ENCODE results near the gene ELMOD3.
"Not testable (repeated sequence)": the region's sequence is repeated elsewhere in the genome, so short reads cannot be mapped to it uniquely, and the experiment has no call there.

The ELMOD3 gene

DNA sequence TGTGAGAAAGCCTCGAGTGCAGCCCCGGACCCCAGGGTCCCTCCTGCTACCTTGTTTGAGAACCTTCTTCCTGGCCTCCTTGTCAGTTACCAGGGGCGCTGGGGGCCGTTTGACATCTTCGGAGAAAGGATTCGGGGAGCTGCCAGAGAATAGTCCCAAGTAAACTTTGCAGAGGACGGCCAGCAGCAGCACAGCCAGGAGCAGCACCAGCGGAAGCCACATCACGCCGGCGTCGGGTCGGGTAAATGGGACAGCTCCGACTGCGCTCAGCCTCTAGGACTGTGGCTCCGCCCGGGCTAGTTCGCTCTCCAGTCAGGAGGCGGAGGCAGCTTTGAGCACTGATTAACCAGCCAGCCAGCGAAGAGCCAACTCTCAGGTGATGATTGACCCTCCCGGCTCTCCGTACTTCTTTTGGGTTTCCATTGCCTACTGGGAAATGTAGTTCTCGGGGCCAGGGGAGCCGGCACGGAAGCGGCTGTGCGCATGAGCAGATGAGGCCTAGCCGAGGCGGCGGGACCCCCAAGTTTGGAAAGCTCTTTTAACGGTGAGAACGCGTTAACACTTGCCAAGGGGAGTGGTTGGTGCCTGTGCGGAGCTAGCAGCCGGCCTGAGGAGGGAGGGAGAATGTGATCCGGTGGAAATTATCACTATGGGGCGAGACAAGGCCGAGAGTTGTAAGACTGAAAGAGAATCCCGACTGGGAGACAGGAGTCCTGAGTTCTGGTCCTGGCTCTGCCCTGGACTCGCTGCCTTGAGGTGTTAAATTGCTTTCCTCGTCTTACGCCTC, at the start of gene ELMOD3, which contains the start of gene RETSAT:
Gene ELMOD3 (plus strand): TSS at position 484 of the 787 bp plus-strand sequence. CDS start 2,430 bp downstream, outside the sequence.
Gene RETSAT (minus strand): TSS at position 243 of the 787 bp plus-strand sequence. CDS start 21 bp downstream, at position 222.
- DNase-seq (ENCODE audit: low spot score) = peak; percentile 98

DNA sequence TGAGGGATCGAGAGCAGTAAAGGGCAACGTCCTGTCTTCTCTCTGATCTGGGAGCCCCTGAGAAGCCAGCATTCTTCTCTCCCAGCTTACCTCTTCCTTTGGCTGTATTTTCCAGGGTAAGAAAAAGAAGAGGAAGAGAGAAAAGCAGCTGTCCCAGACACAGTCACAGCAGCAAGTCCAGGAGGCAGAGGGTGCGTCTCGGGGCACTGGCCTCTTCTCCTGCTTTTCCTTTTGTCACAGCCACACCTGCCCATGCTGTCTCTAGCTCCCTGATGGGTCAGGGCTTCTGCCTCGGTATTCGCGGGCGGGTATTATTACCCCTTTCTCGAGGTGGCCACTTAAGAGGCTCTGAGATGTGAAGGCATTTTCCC, 47.1 kb upstream of the ELMOD3 start:
- no peak for DNase-seq (ENCODE audit: low spot score)

DNA sequence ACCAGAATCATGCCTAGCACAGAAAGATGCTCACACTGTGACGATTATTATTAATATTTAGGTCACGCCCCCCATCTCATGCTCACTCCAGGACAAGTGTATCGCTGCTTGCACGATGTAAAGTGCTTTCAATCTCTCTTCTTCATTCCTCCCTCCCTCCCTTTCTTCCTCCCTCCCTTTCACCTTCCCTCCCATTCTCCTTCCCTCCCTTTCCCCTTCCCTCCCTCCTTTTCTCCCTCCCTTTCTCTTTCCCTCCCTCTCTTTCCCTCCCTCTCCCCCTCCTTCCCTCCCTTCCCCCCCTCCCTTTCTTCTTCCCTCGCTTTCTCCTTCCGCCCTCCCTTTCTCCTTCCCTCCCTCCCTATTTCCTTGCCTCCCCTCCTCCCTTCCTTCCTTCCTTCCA, 46.4 kb upstream of the ELMOD3 start:
- no peak for DNase-seq (ENCODE audit: low spot score)

DNA sequence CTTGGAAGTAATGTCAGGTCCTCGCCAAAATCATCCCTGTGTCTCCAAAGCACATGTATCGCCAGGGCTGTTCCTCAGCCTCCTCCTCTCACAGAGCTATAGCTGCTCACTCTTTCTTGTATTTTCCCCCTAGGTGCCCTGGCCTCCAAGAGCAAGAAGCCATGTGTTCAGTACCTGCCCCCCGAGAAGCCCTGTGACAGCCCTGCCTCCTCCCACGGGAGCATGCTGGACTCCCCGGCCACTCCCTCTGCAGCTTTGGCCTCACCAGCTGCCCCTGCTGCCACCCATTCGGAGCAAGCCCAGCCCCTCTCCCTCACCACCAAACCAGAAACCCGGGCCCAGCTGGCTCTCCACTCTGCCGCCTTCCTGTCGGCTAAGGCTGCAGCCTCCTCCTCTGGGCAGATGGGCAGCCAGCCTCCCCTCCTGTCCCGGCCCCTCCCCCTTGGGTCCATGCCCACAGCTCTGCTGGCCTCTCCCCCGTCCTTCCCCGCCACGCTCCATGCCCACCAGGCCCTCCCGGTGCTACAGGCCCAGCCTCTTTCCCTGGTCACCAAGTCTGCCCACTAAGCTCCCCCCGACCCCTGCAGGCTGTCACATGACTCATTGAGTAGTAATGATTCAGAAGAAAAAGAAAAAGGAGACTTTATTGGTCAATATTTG, 45.5 kb upstream of the ELMOD3 start:
- DNase-seq (ENCODE audit: low spot score) = peak; percentile 76

DNA sequence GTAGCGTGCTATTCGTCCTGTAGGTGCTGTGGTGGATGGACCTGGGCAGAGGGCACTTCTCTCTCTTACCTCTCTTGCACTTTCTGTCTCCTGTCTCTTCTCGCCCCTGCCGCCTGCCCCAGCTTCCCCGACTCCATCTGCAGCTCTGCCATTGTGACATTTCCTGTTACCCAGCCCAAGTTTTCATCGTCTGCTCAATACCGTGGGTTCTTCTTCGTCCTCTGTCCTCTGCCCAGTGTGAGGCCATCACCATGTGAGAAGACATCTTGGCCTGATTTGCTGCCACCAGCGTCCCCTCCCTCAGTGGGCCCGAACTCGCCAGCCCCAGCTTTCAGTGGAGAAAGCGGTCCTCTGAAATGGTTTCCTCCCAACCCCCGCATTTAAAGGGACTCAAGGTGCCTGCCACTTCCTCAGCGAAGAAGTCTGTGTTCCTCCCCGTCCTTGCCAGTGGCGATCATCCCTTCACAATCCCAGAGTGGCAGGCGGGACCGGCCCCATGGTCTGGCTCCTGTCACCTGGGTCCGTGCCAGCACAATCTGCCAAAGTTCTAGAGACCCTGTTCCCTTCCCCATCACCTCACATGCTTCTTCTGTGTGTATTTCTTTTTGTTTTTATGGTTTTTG, 44.8 kb upstream of the ELMOD3 start:
- no peak for DNase-seq (ENCODE audit: low spot score)

DNA sequence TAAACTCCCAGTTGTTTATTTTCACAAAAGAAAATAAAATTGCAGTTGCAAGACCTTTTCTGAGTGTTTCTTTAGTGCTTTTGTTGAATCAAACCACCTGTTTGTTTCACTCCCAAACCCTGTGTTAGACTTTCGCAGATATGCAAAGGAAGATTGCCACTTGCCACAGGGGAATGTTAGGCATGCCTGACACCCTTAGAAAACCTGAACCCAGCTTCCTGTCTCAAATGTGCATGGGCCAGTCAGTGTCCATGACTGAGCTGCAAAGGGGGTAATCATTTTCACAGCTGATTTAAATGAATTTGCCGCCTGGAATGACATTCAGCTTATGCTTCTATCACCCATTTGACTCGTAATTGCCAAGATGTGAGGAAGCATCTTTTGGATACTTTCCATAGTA, 44.2 kb upstream of the ELMOD3 start:
- DNase-seq (ENCODE audit: low spot score) = no peak

DNA sequence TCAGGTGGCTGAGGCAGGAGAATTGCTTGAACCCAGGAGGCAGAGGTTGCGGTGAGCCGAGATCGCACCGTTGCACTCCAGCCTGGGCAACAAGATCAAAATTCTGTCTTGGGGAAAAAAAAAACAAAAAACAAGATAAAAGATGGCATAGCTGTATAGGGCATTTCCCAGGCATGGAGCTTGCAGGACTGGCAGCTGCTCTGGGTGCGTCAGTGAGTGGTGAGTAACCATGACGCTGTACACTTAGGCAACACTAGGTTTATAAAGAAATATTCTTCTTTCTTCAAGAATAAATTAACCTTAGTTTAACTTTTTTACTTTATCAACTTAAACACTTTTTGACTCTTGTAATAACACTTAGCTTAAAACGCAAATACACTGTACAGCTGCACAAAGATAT, 42.2 kb upstream of the ELMOD3 start:
- DNase-seq (ENCODE audit: low spot score) = no peak

DNA sequence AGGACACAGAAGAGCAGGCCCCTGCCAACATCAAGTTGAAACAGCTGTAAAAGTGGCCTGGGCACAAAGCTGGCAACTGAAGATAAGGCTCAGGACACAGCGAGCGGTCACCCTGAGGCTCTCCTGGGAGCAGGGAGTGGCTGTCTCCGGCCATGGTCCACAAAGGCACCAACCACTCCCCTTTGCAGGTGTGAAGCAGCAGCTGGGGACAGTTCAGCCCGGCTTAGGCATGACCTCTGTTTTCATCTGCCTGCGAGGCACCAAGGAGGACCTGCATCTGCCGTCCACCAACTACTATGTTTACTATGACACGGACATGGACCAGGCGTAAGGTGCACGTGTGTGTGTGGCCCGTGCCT, 39.7 kb upstream of the ELMOD3 start:
- DNase-seq (ENCODE audit: low spot score) = no peak

DNA sequence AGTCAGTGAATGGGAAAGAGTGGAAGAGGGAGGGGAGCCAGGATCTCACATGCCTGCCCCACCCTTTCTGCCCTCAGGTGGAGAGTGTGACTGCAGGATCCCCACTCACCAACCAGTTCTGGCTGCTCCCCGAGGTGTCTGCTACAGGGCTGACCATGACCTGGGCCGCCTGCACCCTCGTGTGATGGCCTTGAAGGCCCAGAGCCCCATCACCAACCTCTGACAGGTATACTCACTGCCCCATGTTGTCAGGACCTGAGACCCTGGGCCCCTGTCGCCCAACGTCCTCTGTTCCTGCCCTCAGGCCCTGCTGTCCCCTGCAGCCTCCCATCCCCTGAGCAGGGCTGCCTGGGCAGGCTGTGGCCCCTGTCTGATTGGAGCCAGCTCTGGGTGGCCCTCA, 38.6 kb upstream of the ELMOD3 start:
- DNase-seq (ENCODE audit: low spot score) = not testable (repeated sequence)

DNA sequence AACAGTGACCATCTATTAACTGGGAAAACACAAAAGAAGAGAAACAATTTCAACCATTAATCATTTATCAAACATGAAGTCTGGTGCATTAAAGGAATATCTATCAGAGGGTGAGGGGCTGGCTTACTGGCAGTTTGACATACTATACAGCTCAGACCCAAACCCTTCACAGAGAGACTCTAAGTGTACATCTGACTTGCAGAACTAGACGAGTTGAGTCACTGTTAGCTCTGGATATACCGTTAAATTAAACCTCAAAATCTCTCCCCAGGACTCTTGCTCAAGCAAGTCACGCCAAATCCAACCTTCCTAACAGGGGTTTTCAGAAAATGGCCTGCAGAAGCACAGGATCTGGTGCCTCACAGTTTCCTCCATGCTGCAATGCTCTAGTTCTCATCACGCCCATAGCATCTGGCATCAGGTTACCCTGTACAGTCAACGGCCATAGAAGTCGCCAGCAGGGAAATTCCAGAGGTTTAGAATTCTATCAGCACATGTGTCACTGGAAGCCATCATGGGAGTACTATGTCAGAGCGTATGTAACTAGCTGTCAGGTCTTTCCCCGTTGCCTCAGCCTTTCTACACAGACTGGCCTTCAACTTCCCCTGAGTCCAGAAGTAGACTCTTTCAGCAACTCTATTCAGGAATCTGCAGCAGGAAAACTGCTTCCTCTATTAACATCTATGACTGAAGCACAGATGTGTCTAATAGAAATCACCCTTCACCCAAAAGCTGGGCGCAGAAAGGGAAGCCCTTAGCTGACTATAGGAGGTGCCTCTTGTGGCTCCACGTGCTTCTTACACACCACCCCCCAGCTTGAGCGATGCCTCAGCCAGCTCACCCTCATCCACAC, 36.1 kb upstream of the ELMOD3 start:
- DNase-seq (ENCODE audit: low spot score) = no peak

DNA sequence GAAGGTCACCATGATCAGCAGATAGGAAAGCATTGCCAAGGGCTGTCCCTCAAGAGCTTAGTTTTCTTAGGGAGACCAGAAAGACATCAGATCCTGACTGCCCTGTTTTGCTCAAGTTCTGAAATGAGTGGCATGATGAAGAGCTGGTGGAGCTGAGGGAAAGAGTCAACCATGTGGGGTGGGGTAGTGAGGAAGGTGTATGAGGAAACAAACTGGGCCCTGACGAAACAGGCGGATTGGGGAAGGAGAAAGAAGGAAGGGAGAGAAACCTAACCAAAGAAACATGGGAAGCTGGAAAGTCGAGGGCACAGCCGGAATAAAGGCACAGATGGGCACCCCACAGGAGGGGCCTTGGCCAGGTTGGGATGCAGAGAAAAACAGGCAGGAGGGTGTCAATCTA, 34.8 kb upstream of the ELMOD3 start:
- DNase-seq (ENCODE audit: low spot score) = no peak

DNA sequence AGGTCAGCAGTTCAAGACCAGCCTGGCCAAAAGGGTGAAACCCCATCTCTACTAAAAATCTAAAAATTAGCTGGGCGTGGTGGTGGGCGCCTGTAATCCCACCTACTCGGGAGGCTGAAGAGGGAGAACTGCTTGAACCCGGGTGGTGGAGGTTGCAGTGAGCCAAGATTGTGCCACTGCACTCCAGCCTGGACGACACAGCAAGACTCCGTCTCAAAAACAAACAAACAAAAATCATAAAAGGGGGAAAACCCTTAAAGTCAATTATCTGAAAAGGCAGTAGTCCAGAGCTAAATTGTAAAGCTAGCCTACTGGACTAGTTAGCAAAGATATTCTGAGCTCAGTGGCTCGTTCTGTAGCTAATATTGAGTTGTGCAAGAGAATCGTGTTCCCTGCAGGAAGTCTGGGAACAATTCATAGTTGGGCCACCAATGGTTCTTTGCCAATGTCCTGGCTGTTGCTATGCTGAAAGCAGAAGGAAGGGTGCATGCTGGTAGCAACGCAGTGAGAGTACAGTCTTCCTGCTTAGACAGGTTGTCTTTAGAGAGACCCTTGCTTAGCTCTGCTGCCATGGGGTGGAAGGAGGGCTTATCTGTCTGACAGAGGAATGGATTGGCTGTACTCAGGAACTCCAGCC, 31.1 kb upstream of the ELMOD3 start:
- no peak for DNase-seq (ENCODE audit: low spot score)

DNA sequence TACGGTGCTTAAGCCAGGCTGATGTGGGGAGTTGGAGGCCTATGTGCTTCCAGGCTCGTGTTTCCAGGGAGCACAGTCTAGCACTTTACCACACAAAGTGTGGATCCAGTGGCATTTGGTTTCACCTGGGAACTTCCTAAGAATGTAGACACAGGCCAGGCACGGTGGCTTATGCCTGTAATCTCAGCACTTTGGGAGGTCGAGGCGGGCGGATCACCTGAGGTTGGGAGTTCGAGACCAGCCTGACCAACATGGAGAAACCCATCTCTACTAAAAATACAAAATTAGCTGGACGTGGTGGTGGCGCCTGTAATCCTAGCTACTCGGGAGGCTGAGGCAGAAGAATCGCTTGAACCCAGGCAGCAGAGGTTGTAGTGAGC, 30.6 kb upstream of the ELMOD3 start:
- not testable (repeated sequence) for DNase-seq (ENCODE audit: low spot score)

DNA sequence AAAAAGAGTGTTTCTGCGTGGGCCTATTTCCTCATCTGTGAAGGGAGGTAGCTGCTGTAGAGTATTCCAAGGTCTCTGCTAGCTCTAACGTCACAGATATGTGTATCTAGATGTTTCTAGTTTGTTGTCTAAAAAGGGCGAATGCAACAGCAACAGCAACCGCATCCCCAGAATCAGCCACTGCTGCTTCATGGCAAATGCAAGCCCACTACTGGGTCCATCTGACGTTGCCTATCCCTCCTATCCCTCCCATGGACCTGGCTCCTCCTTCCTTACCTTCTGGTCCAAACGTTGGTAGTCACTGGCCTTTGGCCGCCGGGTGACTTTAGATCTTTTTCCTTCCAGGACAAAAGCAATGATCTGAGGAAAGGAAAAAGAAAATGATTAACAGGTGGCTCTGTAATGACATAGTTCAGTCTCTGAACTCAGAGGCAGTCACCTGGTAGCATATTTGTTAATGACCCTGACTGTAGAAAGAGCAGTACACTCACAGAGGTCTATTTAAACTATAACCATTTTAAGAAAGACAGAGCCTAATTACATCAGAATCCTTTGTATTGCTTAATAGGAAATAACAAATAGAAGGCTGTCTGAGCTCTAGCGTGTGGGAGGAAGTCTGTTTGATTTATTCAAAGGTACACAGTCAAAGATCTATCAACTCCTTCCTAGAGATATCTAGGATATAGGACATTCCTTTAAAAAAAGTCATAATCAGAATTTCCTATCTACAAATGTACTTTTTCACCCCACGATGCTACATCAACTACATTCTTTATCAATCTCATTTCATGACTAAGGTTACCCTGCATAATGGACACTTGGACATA, 29.7 kb upstream of the ELMOD3 start:
- DNase-seq (ENCODE audit: low spot score) = no peak

DNA sequence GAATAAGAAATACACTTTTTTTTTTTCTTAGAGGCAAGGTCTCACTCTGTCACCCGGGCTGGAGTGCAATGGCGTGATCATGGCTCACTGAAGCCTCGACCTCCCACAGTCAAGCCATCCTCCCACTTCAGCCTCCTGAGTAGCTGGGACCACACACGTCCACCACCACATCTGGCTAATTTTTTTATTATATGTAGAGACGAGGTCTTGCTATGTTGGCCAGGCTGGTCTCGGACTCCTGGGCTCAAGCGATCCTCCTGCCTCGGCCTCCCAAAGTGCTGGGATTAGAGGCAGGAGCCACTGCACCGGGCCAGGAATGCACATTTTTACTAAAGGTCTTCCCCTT, 29.1 kb upstream of the ELMOD3 start:
- DNase-seq (ENCODE audit: low spot score) = no peak

DNA sequence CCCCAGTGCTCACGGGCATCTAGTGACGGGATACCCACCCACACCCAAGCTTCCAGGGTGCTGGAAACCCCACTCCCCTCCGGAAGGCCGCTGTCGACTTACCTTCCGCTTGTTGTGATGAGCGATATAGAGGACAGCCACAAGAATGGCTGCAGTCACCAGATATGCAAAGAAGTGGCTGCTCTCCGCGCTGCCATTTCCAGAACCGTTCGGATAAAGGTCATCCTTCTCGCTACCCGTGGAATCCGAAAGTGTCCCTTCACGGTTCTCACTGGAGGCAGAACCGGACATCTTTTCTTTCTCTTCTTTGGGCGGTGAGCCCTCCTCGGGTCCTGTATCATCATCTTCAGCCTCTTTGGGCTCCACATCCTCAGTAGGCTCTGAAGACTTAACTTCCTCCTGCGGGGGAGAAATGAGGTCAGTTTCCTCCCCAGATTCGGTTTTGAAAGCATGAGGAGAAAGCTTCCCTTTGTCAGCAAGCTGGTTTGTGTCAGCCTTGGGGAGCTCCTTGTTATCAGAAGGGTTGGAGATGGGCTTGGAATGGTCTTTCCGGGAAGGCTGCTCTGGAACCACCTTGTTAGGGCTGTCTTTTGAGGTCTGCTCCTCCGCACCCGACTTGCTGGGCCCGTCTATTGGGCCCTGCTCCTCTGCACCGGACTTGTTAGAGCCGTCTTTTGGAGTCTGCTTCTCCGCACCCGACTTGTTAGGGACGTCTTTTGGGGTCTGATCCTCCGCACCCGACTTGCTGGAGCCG, 28.0 kb upstream of the ELMOD3 start:
- peak; percentile 43 for DNase-seq (ENCODE audit: low spot score)

DNA sequence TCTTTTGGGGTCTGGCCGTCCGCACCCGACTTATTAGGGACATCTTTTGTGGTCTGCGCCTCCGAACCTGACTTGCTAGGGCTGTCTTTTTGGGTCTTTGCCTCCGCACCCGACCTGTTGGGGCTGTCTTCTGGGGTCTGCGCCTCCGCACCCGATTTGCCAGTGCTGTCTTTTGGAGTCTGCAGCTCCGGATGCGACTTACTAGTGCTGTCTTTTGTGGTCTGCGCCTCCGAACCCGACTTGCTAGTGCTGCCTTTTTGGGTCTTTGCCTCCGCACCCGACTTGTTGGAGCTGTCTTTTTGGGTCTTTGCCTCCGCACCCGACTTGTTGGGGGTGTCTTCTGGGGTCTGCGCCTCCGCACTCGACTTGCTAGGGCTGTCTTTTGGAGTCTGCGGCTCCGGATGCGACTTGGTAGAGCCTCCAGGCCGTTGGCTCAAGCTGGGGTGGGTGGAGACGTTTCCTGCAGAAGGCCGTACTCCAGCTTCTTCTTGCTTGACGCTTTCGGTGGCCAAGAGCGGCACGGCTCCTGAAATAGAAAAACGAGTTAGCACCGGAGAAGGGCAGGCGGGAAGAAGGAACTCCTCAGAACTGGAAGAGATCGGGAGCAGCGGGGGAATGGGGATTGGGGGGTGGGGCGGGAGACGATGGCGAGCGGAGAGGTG, 27.3 kb upstream of the ELMOD3 start:
- DNase-seq (ENCODE audit: low spot score) = peak; percentile 53

DNA sequence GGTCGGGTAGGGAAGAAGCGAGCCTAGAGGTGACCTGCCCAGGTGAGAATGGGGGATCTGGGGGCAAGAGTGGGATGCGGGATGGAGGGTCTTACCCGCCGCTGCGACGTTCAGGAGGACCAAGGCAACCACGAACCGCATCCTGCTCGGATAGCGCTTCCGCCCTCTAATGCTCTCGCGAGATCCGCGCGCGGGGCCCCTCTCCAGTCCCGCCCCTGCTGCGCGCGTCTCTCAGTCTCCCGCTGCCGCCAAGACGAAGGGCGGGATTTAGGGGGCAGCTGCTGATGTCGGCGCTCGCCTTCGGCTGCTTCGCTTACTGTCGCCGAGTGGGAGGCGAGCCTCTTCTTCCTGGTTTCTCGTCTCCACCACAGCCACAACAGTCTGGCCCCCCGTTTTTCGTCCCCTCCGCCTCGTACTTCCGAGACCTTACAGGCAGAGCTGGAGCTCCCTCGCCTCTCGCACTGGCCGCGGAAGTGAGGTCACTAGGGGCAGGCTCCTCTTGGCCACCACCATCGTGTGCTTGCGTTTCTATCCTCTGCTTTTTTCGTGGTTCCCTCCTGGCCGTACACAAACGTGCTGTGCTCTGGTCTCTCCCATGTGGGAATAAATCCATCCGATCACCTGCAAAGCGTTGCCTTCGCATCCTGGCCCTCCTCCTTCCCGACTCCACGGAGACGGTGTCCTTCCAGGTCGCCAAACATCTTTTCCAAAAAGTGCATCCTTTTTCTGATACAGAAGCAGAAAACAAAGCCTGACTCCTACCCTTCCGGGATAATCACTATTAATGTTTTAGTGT, 26.5 kb upstream of the ELMOD3 start, which contains the start of gene TGOLN2:
Gene TGOLN2 (minus strand): TSS at position 168 of the 796 bp plus-strand sequence. CDS start 27 bp downstream, at position 141.
- peak; percentile 94 for DNase-seq (ENCODE audit: low spot score)

DNA sequence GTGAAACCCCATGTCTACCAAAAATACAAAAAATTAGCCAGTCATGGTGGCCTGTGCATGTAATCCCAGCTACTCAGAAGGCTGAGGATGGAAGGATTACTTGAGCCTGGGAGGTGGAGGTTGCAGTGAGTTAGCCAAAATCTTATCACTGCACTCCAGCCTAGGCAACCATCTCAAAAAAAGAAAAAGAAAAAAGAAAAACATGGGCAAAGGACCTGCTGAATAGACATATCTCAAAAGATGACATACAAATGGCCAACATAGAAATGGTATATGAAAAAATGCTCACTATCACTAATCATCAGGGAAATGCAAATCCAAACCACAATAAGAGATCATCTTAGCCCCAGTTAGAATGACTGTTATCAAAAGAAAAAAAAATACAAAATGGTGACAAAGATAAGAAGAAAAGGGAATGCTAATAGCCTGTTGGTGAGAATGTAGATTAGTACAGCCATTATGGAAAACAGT, 25.4 kb upstream of the ELMOD3 start:
- no peak for DNase-seq (ENCODE audit: low spot score)
